IPS-18c (cell line): ENCODE measurements around the gene RTP1.
"Not testable (repeated sequence)": the region's sequence is repeated elsewhere in the genome, so short reads cannot be mapped to it uniquely, and the experiment has no call there.

Experiments
- H3K4me3 ChIP-seq: 2 replicates; pipeline ENCODE4 v1.7.0; 2013; ENCODE audit warnings: low read depth, mild to moderate bottlenecking, low read length, moderate library complexity; ENCODE audit not compliant: insufficient read depth
- H3K9me3 ChIP-seq: one replicate; pipeline ENCODE4 v1.6.1; 2013; ENCODE audit warnings: mild to moderate bottlenecking, low read length, moderate library complexity; ENCODE audit not compliant: control insufficient read depth, insufficient read depth

RTP1 gene

DNA sequence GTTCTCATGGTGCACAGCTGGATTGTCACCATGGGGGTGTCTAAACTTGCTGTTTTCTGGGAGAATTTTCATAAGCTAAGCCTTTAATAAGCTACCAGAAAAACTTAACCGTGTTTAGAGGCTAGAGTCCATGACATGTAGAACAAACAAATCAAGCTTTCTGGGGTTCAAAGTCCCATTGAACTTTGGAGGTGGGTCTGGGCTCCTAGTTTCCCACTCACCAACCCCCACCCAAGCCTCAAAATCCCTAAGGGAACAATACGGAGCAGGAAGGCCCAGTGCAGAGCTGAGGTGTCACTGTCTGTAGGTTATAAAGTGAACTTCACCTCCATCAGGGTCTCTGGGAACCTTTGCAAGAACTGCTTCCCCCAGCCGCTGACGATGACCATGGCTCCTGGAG lies 25.5 kb downstream of the RTP1 start:
- Histone ChIP-seq H3K9me3 (no peaks in the 10 kb centered on the region), H3K4me3 (no peak overlapping the region)

DNA sequence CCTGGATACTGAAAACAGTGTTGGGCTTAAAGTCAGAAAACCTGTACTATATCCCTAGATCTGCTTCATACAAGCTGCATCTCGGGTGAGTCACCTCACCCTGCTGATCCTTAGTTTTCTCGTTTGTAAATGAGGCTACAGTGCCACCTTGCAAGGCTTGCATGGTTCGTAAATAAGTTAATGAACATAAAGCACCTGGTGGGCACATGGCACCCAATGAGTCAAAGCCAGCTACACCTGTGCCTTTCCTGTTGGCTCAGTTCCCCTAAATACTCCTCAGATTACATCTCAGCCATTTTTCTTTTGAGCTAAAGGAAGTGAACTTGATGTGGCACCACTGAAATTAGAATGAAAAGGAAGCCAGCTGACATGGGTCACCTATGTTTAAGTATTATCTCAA lies 26.5 kb downstream of the RTP1 start:
- H3K4me3 ChIP-seq = no peak overlapping the region
- no peaks in the 10 kb centered on the region for H3K9me3 ChIP-seq

DNA sequence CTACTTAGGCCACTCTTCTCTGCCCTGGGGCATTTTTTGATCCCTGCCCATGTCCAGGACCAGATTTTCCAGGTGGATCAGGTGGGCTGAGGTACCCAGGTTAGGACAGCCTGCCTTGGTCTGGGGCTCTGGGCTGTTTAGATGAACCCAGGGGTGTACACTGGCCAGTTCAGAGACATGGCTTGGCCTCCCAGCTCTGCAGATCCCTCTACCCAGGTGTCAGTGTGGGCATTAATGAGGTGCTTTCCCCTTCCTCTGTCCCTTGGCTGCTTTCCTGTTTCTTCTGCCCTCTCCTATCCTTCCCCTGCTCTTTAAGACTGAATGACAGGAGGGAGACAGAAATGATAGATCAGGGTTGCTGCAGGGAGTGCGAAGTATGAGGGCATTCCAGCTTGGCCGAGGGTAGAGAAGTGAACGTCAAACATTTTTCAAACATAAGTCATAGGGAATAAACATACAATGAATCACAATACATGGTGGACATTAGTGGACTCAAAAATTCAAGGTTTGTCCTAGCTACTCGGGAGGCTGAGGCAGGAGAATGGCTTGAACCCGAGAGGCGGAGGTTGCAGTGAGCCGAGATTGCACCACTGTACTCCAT lies 30.5 kb downstream of the RTP1 start:
- H3K4me3 ChIP-seq = no peak overlapping the region
- H3K9me3 ChIP-seq = no peaks in the 10 kb centered on the region

DNA sequence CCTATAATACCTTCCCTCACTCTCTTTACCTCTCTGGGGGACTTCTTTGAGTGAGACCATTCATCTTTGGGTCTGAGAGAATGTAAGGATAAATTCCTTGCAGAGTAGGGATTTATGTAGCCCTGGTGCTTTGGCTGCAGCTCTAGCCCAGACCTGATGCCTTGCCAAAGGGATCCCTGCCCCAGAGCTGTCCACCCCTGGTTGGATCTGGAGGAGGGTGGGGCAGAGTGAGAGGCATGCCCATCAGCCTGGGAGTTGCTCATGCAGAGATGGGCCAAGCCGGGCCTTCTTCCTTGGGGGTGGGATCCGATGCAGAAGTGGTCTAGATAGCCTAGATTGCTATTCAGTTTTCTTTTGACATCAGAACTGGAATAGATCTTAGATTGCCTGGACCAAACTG lies 31.5 kb downstream of the RTP1 start:
- no peak overlapping the region for H3K4me3 ChIP-seq
- no peaks in the 10 kb centered on the region for H3K9me3 ChIP-seq

DNA sequence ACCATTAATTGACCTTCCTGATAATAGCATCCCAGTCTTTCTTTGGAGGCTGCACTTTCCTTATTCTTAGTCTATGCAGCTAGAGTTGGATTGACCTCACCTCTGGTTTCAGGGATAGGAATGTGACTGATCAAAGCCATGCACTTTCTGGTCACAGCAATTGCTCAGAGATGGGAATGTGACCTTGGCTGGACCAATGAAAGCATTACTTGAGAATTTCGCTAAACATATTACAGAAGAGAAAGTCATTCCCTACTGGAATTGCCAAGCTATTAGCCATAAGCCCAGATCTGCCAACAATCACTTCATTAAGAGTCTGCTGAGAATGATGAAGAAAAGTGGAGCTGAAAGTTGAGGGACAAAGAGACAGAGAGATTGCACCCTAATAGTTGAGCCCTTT lies 32.7 kb downstream of the RTP1 start:
- H3K9me3 ChIP-seq = no peaks in the 10 kb centered on the region
- H3K4me3 ChIP-seq = no peak overlapping the region

GRCh38 chr3:187236962-187237361 lies 39.7 kb downstream of the RTP1 start:
- H3K4me3 ChIP-seq = no peak overlapping the region
- no peaks in the 10 kb centered on the region for H3K9me3 ChIP-seq

- Histone ChIP-seq H3K4me3 (no peak overlapping the region), H3K9me3 (no peaks in the 10 kb centered on the region)
Observed at GRCh38 chr3:187237741-187238140, 40.5 kb downstream of the RTP1 start.

GRCh38 chr3:187238239-187238638 lies 41.0 kb downstream of the RTP1 start:
- H3K4me3 ChIP-seq = no peak overlapping the region
- no peaks in the 10 kb centered on the region for H3K9me3 ChIP-seq

- H3K4me3 ChIP-seq, H3K9me3 ChIP-seq: not testable (repeated sequence)
Observed at GRCh38 chr3:187238835-187239234, 41.5 kb downstream of the RTP1 start.

GRCh38 chr3:187242435-187242834 lies 45.1 kb downstream of the RTP1 start:
- Histone ChIP-seq H3K4me3 (no peak overlapping the region), H3K9me3 (peaks cover 2% of the 10 kb centered on the region)

GRCh38 chr3:187242900-187243299 lies 45.6 kb downstream of the RTP1 start:
- H3K9me3 ChIP-seq = peaks cover 2% of the 10 kb centered on the region
- no peak overlapping the region for H3K4me3 ChIP-seq

- Histone ChIP-seq H3K4me3 (no peak overlapping the region), H3K9me3 (peaks cover 2% of the 10 kb centered on the region)
Observed at GRCh38 chr3:187243933-187244524, 46.7 kb downstream of the RTP1 start.

GRCh38 chr3:187247398-187247797 lies 50.1 kb downstream of the RTP1 start:
- Histone ChIP-seq H3K4me3 (no peak overlapping the region), H3K9me3 (peaks cover 2% of the 10 kb centered on the region)
